Body of pancreas (tissue), 4 donors: ENCODE measurements around the gene JAGN1. TPM values are rescaled to one million over a fixed set of nuclear protein-coding genes. Genes with fewer than 3 reads are reported as not detected.

Experiments used
- ATAC-seq: fragments of 150-250 bp; one replicate; pipeline ENCODE4 v1.9.1; 2016
- DNase-seq, 4 donors: peaks; one replicate each; pipeline ENCODE4 v3.0.0-alpha.2; 2019
- H3K27ac ChIP-seq, 4 donors: fragments of 200-600 bp; sonication (generic); 1 replicate in 3 of 4; 2 replicates in 1 of 4; pipeline versions ENCODE4 v1.5.1 to v1.6.1; 2016 to 2019; ENCODE audit warnings: mild to moderate bottlenecking in 1 of 4, mixed read lengths in 1 of 4, moderate library complexity in 1 of 4
- H3K27me3 ChIP-seq, 2 donors: fragments of 200-600 bp; sonication (generic); one replicate each; pipeline ENCODE4 v1.6.0; 2016; ENCODE audit warnings: mild to moderate bottlenecking in 1 of 2
- H3K36me3 ChIP-seq, 2 donors: fragments of 200-600 bp; sonication (generic); replicated peaks in 1 of 2; 2 replicates each; pipeline ENCODE4 v1.5.1; 2016; ENCODE audit warnings: low read depth in 2 of 2; ENCODE audit not compliant: insufficient read depth in 1 of 2
- H3K4me1 ChIP-seq: fragments of 200-600 bp; sonication (generic); one replicate; pipeline ENCODE4 v1.6.0; 2016
- H3K4me3 ChIP-seq, 2 donors: fragments of 200-600 bp; sonication (generic); 1 replicate in 1 of 2; 2 replicates in 1 of 2; pipeline ENCODE4 v1.5.1; 2016 to 2019
- H3K9me3 ChIP-seq, 3 donors: fragments of 200-600 bp; sonication (generic); 1 replicate in 2 of 3; 2 replicates in 1 of 3; pipeline ENCODE4 v1.5.1; 2016
- POLR2A ChIP-seq, 3 donors: fragments of 450-650 bp; IDR thresholded peaks; one replicate each; pipeline ENCODE4 v1.6.1; 2016; ENCODE audit warnings: antibody characterized with exemption in 3 of 3, mild to moderate bottlenecking in 2 of 3
- WGBS, 2 donors: methylation state at CpG; one replicate each; pipeline ENCODE4 v1.1.5; 2017; 5-methylcytosine and 5-hydroxymethylcytosine counted together
- intact Hi-C: fragments of 100-400 bp; cut with DNase I; formaldehyde crosslinking; loops from one replicate; pipeline ENCODE4 v1.15.1; 2023
- total RNA-seq, 2 donors: library from RNA; depleted of rRNA; stranded (reverse); fragments of >200 nt; gene quantifications; one replicate each; pipeline ENCODE4 v1.1.0, GENCODE V29; 2016
- TF ChIP-seq, protein P1 (sequence below), 7 experiments: fragments of 450-650 bp in 4 of 7; fragments of 200-600 bp in 3 of 7; sonication (generic) in 3 of 7; IDR thresholded peaks; one replicate each; pipeline ENCODE4 v1.5.1; 2016 to 2019; ENCODE audit warnings: antibody characterized with exemption in 7 of 7

Gene JAGN1
- total RNA-seq, 2 donors from 2014 or later: 5.6 to 19.7 TPM

DNA sequence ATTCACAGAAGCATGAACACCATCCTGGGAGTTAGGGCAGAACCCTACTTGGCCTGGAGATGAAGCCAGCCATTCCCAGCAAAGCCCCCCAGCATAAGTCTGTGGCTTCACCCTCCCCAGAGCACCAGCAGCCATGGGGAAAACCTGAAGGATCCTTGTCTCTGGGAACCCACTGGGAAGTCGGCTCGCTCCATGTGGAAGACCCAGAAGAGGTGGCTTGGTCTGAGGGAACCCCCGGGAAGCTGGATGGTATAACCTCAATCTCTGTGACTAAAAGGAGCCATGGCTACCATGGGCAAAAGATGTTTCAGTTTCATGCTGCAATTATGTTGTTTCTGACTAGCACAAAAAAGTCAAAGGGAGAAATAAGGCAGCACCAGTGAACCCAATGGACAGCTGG lies 34.8 kb upstream of the JAGN1 start:
- 97 to 98% methylated on average over 3 of the region's 3 CpGs for WGBS, 2 donors
- Histone ChIP-seq H3K27ac (no peak overlapping the region), H3K36me3 (no peaks in the 10 kb centered on the region), H3K4me1 (no peaks in the 10 kb centered on the region), H3K9me3 (no peaks in the 10 kb centered on the region), H3K27me3 (no peaks in the 10 kb centered on the region), H3K4me3 (no peak overlapping the region)
- TF ChIP-seq, protein P1, sequence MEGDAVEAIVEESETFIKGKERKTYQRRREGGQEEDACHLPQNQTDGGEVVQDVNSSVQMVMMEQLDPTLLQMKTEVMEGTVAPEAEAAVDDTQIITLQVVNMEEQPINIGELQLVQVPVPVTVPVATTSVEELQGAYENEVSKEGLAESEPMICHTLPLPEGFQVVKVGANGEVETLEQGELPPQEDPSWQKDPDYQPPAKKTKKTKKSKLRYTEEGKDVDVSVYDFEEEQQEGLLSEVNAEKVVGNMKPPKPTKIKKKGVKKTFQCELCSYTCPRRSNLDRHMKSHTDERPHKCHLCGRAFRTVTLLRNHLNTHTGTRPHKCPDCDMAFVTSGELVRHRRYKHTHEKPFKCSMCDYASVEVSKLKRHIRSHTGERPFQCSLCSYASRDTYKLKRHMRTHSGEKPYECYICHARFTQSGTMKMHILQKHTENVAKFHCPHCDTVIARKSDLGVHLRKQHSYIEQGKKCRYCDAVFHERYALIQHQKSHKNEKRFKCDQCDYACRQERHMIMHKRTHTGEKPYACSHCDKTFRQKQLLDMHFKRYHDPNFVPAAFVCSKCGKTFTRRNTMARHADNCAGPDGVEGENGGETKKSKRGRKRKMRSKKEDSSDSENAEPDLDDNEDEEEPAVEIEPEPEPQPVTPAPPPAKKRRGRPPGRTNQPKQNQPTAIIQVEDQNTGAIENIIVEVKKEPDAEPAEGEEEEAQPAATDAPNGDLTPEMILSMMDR (IDR thresholded peaks at IDR 0.05): no peak
- TF ChIP-seq POLR2A (IDR thresholded peaks at IDR 0.05): no peak
- intact Hi-C loops: no loop called here
- no peak for ATAC-seq
- DNase-seq: no peak

- H3K36me3 ChIP-seq: no peaks in the 10 kb centered on the region
- no peak overlapping the region for H3K4me3 ChIP-seq
- no peaks in the 10 kb centered on the region for H3K27me3 ChIP-seq
- no peak for TF ChIP-seq POLR2A (IDR thresholded peaks at IDR 0.05)
- TF ChIP-seq, protein P1 (IDR thresholded peaks at IDR 0.05): no peak
- DNase-seq (no peak), ATAC-seq (no peak)
- H3K4me1 ChIP-seq: peaks cover 7% of the 10 kb centered on the region
- no peaks in the 10 kb centered on the region for H3K9me3 ChIP-seq
- WGBS, 2 donors: 79 to 84% methylated on average over 11 to 12 of the region's 12 CpGs
- intact Hi-C loops: no loop called here
- H3K27ac ChIP-seq: no peak overlapping the region
These were observed 30.8 kb upstream of the JAGN1 start for GRCh38 chr3:9859530-9860025.

DNA sequence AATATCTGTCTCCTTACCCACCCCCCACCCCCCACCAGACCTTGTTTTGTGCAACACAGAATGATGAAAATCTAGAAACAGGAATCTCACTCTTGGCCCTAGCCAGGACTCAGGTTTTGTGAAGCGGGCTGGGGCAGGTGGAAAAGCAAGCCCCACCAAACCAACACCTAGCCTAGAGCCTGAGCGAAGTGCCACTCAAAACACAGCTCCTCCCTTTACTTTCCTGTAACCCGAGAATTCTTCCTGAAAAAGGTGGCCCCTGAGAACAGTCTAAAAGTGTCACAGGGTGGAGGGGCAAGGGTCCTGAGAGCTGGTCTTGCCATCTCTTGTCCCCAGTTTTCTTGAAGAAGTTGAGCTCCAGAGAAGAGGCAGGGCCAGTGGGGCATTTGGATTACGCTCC lies 29.2 kb upstream of the JAGN1 start:
- ATAC-seq (no peak), DNase-seq (no peak)
- H3K4me1 ChIP-seq: peaks cover 7% of the 10 kb centered on the region
- no peaks in the 10 kb centered on the region for H3K27me3 ChIP-seq
- no peaks in the 10 kb centered on the region for H3K36me3 ChIP-seq
- no peak for TF ChIP-seq POLR2A (IDR thresholded peaks at IDR 0.05)
- TF ChIP-seq, protein P1 (IDR thresholded peaks at IDR 0.05): no peak
- 88% methylated on average over 4 of the region's 4 CpGs for WGBS, 2 donors
- H3K9me3 ChIP-seq: no peaks in the 10 kb centered on the region
- intact Hi-C loops: no loop called here
- no peak overlapping the region for H3K27ac ChIP-seq
- no peak overlapping the region for H3K4me3 ChIP-seq

GRCh38 chr3:9861626-9862130 lies 28.7 kb upstream of the JAGN1 start:
- DNase-seq: no peak
- no peak overlapping the region for H3K4me3 ChIP-seq
- no peak overlapping the region for H3K27ac ChIP-seq
- intact Hi-C loops: no loop called here
- H3K36me3 ChIP-seq: no peaks in the 10 kb centered on the region
- ATAC-seq: no peak
- H3K4me1 ChIP-seq: peaks cover 7% of the 10 kb centered on the region
- no peaks in the 10 kb centered on the region for H3K27me3 ChIP-seq
- WGBS, 2 donors: 72 to 82% methylated on average over 3 to 5 of the region's 5 CpGs
- TF ChIP-seq POLR2A (IDR thresholded peaks at IDR 0.05): no peak
- TF ChIP-seq, protein P1 (IDR thresholded peaks at IDR 0.05): no peak
- no peaks in the 10 kb centered on the region for H3K9me3 ChIP-seq

- intact Hi-C loops: no loop called here
These were observed 27.9 kb upstream of the JAGN1 start for GRCh38 chr3:9862391-9863057.

More at GRCh38 chr3:9862391-9863057, 27.9 kb upstream of the JAGN1 start:
- peak; percentile 49 to 73 (median 64) for DNase-seq
- TF ChIP-seq, protein P1 (IDR thresholded peaks at IDR 0.05): peak; percentile 28 to 68 (median 50)
- no peak for TF ChIP-seq POLR2A (IDR thresholded peaks at IDR 0.05)
- H3K4me3 ChIP-seq: peak overlapping the region in 1 of 2 donors; percentile 17
- H3K9me3 ChIP-seq: no peaks in the 10 kb centered on the region
- H3K27me3 ChIP-seq: no peaks in the 10 kb centered on the region
- WGBS, 2 donors: 12 to 28% methylated on average over 7 to 42 of the region's 45 CpGs
- peak; percentile 85 for ATAC-seq
- peaks cover 7% of the 10 kb centered on the region for H3K4me1 ChIP-seq
- peak overlapping the region in 1 of 4 donors; percentile 9 for H3K27ac ChIP-seq
- H3K36me3 ChIP-seq: no peaks in the 10 kb centered on the region
